NCI-H82 treated with DMSO at 0.1 percent for 48 hours (cell line): ENCODE measurements around the gene ZNF212.
"Not testable (repeated sequence)": the region's sequence is repeated elsewhere in the genome, so short reads cannot be mapped to it uniquely, and the experiment has no call there.

Experiments
- DNase-seq: peaks from one replicate; lab custom pipeline; 2025; ENCODE audit not compliant: unreplicated experiment; lab: John Stamatoyannopoulos, UW

The ZNF212 gene

DNA sequence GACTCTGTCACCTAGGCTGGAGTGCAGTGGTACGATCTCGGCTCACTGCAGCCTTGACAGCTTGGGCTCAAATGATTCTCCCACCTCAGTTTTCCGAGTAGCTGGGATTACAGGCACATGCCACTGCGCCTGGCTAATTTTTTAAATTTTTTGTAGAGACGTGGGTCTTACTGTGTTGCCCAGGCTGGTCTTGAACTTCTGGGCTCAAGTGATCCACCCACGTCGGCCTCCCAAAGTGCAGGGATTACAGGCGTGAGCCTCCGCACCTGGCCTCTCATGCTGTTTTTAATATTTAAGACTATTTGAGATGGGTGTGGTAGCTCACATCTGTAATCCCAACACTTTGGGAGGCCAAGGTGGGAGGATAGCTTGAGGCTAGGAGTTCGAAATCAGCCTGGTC, 12.1 kb downstream of the ZNF212 start:
- DNase-seq: not testable (repeated sequence)

DNA sequence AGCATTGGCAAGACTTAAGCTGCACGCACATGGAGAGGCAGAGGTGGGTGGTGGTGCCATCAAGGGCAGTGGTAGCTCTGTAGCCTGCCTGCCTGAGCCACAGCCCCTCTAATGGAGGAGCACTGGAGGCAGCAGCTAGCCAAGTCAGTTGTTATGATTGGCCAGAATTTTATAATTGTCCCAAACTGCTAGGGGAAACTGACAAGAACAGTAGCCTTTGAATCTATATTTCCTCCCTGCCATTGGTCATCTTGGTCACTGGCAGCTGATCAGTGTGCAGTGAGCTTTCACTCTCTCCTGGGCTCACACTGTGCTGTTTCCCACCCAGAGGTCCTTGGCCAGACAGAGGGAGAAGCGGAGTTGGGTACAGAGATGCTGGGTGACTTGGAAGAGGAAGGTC, 12.9 kb downstream of the ZNF212 start:
- DNase-seq: no peak

DNA sequence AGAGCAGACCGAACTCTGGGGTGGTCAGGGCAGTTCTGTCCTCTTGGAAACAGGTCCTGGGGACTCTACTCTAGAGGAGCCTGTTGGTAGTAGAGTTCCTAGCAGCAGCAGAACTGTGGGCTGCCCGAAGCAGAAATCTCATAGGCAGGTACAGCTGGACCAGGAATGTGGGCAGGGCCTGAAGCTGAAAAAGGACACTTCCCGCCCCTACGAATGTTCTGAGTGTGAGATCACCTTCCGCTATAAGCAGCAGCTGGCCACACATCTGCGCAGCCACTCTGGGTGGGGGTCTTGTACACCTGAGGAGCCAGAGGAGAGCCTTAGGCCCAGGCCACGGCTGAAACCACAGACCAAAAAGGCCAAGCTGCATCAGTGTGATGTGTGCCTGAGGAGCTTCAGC, 14.2 kb downstream of the ZNF212 start:
- no peak for DNase-seq

DNA sequence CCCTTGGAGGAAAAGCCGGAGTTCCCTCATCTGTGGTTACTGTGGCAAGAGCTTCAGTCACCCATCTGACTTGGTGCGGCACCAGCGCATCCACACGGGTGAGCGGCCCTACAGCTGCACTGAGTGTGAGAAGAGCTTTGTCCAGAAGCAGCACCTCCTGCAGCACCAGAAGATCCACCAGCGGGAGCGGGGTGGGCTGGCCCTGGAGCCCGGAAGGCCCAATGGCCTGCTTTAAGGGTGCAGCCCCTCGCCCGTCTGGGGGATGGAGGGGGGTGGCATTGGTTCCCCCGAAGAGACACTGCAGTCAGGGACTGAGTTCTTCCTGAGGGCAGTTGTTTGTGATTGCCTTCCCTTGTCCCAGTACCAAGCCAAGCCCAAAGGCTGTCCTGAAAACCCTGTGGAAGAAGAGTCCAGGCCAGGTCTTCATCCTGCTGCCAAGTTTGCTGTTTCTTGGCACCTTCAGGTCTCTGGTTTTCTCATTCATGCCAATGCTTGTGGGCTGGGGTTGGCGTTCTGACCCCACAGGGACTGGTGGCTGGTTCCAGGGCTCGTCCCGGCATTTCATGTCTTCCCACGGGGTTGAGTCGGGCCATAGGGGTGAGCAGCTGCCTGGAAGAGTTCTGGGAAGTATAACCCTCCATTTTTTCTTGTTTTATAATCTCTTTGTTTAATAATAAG, 14.9 kb downstream of the ZNF212 start:
- DNase-seq: no peak

DNA sequence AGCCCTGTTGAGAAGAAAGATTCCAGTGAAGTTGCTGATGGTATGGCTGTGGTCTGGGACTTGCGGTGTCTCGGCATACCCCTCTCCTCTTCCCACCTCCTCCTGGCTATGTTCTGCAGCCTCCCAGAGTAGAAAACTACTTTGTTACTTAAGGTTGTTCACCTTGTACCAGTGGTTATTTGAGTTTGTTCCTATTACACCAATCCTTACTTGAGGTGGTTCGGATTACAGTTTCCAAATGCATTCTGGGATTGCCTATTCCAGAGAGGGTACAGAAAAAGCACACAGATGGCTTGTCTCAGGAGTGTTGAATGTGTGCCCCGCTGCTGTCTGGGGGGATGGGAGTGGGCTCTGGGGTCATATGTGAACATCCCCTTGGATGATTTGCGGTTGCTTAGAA, 15.7 kb downstream of the ZNF212 start:
- no peak for DNase-seq

DNA sequence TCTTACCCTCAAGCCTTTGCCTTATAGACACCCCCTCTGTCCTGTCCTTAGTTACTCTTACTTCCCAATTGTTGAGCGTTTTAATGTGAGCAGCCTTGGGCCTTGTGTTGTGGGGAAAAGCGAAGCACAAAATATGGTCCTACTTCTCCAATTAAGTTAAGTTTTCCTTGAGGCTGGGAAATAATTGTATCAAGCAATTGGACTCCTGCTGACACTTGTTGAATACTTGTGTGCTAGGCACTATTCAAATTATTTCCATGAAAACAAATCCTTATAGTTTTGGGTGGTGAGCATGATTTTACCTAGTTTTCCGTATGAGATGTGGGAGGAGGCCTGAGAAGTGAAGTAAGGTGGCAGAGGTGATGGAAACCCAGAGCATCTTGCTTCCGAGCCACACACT, 17.1 kb downstream of the ZNF212 start:
- no peak for DNase-seq

DNA sequence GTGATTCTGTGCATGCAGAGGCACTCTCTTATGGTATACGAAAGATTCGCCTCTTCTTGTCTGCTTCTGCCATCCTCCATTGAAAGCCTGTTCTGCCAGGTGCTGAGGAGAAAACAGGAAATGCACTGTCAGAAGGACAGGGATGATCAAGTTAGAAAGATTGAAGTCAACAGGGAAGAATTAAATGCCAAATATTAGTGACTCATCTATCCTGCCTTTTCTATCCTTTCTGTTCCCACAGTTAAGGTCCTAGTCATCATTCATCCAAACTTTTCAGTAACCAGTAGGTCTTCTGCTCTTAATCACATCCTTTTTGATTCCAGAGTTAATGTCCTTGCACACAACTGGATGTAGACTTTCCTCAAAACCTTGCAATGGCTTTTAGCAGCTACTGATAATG, 17.7 kb downstream of the ZNF212 start:
- no peak for DNase-seq

DNA sequence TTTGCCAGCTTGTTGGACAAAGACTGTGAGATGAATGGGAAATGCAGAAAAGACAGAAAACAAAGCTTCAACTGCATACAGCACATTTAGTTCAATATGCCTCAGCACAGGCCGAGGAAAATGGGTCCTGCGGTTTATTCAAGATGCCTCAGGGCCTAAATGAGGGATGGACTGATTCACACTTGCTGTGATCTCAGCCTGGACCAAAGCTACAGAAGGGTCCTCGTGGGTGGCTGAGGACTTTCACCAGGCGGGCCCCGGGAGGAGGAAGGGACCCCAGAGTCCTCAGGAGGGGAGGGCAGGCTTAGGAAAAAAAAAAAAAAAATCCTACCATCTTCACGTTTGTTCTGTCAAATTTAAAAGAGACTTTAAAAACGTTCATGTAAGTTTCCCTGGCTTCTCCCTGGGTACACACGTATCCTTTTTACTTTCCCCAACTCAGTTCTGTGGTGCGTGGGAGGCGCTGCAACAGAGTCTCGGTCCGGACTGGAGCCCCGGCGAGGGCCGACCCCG, 21.9 kb downstream of the ZNF212 start:
- DNase-seq: no peak

DNA sequence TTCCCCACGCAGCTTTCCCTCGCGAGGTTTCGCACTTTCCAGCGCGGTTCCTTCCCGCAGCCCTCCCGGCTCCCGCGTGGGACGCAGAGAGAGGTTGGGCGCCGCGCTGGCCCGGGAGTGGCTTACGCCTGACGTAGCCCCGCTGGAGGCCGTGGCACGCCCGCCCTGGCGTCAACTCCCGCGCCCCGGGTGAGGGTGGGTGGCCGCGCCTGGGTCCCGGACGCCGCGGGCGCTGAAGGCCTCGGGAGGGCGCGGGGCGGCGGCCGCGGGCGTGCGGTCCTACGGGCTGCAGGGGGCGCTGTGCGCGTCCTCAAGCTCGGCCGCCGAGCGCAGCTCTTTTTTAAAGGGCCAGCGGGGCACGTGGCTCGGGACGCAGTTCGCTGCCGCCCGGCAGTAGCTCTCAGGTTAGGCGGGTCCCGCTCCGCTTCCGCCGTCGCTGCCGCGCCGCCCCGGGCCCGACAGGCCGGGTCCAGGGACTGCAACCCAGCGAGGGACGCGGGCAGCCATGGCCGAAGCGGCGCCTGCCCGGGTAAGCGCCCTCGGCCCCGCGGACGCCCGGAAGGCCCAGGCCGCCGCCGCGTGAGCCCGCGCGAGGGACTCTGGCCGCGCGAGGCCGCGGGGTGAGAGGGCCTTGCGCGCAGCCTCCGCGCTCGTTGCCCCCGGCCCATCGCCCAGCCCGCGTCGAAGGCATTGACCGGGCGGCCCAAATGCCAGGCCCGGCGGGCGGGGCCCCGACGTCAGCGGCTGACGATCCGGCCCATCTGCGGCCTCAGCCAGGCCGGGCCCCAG, 22.6 kb downstream of the ZNF212 start, which contains the start of gene ZNF783:
ZNF783 (plus strand) TSS at position 368 of the 789 bp plus-strand sequence; CDS start at position 506, 138 bp downstream.
- peak; percentile 28 for DNase-seq

DNA sequence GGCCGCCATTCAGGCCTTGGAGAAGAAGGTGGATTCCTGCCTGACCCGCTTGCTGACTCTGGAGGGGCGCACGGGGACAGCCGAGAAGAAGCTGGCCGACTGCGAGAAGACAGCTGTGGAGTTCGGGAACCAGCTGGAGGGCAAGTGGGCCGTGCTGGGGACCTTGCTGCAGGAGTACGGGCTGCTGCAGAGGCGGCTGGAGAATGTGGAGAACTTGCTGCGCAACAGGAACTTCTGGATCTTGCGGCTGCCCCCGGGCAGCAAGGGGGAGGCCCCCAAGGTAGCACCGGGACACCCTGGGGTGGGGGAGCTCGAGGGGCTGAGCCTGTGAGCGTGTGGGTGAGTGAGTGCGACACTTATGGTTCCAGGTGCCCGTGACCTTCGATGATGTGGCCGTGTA, 27.0 kb downstream of the ZNF212 start:
- DNase-seq: no peak

DNA sequence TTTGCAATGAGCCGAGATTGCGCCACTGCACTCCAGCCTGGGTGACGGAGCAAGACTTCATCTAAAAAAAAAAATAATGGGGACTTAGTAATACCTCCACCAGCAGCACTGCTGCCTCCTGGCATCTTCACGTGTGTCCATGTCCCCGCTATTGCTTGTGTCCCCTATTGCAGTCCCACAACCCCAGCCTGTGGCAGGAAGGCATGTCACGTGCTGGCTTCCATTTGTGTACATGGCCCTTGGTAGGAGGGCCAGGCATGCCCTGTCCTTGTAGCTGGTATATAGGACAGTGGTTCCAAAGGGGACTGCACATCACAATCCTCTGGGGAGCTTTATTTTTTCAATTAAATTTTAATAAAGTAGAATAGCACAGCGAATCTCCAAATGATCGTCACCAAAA, 28.3 kb downstream of the ZNF212 start:
- DNase-seq: no peak

DNA sequence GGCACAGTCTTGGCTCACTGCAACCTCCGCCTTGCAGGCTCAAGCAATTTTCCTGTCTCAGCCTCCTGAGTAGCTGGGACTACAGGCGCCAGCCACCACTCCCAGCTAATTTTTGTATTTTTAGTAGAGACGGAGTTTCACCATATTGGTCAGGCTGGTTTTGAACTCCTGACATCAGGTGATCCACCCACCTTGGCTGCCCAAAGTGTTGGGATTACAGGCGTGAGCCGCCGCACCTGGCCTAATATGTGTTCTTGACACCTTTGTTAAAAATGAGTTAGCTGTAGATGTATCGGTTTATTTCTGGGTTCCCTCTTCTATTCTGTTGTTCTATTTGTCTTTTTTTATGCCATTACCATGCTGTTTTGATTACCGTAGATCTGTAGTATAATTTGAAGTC, 35.0 kb downstream of the ZNF212 start:
- not testable (repeated sequence) for DNase-seq

DNA sequence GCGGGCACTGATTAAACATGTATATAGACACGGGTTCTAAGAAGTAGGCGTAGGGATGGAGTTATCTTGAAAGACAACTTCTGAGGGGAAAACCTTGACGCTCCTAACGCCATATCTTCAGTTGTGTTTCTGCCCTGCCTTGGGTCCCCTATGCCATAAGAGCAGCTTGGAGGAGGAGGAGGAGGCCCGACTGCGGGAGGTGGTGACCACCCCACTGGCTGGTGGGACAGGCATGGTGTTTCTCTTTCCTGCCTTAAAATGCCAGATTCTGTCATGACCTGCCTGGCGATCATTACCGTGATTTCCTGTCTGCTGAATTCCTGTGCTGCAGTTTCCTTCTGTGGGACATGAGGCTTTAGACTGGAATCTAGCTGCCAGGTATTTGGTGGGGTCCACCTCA, 38.4 kb downstream of the ZNF212 start:
- no peak for DNase-seq

DNA sequence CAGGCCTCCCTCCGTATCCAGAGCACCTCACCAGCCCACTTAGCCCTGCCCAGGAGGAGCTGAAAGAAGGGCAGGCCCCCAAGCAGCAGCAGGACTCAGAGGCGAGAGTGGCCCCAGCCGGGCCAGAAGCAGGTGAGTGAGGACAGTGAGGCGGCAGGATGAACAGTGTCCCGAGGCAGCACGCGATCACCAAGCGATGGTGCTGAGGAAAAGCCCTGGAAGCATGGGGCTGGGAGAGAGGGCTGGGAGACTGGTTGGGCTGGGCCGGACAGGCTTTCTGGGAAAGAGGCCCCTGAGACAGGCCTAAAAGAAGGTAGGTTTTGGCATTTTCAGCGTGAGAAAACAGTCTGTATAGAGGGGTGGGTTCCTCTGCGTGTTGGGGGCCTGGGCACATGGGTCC, 38.9 kb downstream of the ZNF212 start:
- no peak for DNase-seq

DNA sequence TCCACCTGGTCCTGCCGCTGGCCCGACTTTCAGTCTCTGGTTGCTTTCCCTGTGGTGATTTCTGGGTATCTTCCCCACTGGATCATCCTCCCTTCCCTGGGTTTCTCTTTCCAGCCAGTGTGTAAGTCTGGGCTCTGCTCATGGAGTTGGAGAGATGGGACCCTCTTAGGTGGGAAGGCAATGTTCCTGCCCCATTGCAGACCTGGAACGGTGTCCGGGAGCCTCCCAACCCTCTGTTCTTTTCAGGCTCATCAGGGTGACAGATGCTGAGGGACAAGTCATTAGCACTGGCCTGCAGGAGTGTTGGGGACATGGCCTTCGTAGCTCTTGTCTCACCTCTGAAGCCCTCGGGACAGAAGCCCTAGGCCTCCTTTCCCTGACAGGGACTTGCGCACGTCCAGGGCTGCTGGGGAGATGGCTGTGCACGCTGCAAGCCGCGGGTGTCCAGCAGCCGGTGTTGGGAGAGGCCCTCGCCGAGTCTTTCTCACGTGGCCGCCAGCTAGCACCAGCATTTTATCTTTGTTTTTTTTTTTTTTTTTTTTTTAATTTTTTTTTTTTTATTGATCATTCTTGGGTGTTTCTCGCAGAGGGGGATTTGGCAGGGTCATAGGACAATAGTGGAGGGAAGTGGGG, 39.8 kb downstream of the ZNF212 start:
- DNase-seq: no peak

DNA sequence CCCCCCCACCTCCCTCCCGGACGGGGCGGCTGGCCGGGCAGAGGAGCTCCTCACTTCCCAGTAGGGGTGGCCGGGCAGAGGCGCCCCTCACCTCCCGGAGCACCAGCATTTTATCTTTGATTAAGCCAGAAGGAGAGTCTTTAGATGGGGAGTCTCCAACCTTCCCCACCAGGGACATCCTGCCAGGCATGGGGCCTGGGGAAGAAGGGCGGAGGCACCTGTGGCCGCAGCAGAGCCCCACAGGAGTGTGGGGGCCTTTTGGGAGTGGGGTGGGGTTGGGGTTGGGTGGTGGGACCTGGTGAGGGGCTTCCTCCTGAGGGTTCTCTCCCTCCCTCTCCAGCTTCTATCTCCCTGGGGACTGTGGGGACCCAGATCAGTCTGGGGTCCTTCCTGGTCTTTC, 40.7 kb downstream of the ZNF212 start:
- no peak for DNase-seq

DNA sequence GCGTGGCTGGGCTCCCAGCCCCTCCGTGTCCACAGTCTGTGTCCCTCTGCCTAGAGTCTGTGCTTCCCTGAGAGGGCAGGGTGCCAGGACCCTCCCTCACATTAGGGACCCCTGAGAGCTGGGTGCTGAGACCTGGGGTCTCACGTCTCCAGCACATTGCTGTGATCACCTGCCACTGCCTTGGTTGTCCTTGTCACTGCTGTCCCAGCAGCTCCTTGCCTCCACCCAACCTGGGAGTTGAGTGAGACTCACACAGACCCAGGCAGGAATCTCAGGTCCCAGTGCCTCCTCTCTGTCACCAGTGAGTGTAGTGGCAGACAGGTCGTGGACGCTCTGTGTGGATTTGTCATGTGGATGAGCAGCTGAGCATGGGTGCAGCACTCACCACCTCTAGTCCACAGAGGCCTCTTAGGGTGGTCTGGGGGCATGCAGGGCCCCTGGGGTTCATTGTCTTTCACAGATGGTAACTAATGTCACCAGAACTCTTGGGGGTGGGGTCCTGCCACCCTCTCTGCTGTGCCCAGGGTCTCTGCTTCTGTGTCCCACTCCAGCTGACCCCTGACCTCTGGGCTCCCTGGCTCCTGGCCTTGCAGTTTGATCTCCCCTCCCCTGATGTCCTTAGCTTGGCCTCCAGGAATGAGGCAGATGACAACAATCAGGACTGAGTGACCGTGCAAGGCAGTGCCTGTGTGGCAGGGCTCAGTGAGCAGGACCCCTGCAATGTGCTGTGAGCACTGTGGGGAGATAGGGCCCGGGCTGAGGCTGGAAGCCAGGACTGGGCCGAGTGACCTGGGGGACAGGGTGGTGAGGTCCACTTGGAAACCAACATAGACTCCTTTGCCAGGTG, 41.4 kb downstream of the ZNF212 start:
- no peak for DNase-seq

DNA sequence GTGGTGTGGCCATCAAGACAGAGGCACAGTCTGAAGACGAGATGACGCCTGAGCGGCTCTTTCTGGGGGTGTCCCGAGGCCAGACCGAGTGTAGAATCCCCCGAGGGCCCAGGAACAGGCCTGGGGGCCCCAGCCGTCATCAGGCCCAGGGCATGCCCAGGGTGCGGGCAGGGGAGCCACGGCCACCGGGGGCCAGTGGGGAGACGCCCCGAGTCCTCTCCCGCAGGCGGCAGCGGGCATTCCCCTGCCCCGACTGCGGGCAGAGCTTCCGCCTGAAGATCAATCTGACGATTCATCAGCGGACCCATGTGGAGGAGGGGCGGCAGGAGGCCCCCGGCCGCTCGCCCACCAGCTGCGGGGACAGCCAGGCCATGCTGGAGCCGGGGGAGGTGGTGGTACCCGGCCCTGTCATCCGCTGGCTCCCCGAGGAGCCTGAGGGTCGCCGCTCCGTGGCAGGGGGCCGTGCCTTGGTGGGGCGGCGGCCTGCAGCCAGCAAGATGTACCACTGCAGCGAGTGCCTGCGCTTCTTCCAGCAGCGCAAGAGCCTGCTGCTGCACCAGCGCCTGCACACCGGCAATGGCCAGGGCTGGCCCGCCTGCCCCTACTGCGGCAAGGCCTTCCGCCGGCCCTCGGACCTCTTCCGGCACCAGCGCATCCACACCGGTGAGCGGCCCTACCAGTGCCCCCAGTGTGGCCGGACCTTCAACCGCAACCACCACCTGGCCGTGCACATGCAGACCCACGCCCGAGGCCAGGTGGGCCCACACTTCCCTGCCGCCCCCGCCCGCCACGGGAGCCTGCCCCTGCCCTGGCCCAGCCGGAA, 42.3 kb downstream of the ZNF212 start:
- DNase-seq: no peak

DNA sequence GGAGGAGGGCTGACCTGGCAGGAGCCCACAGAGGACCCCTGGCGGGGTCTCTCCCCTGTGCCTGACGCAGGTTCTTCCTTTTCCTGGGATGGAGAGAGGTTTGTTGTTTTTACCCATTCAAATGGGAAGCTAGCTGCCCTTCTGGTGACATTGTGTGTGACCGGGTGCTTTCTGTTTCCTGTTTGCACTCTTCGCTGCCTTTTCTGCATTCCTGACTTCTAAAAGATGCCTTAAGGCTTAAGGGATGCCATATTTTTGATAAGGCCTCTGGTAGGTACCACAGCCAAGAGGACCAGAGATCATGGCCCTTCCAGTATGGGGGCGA, 42.8 kb downstream of the ZNF212 start:
- DNase-seq: no peak

DNA sequence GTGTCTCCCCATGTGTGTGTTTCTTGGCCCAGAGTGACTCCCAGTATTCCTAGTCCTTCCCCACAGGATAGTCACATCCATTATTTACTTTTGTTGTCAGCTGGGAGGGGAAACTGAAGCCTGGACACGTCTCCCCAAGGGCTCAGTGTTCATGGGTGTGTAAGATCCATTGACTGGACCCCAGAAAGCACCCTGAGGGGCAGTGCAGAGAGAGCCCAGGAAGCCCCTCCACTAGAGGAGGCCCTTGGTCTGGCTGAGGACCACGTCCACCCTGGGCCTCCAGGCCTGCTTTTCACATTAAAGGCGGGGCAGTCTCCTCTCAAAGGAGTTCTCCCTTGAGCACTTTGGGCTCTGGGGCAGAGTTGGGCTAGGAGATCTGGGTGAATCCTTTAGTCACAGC, 43.9 kb downstream of the ZNF212 start:
- DNase-seq: no peak
